AG04450 (cell line): ENCODE measurements around the gene PHLDA2. TPM values are rescaled to one million over a fixed set of nuclear protein-coding genes. Genes with fewer than 3 reads are reported as not detected.

Experiments used
- CTCF ChIA-PET: fragments of 300-600, 350-600 bp; formaldehyde crosslinking; extraction: SDS; loops from one replicate; lab custom pipeline; 2022; ENCODE audit warnings: antibody characterized with exemption, inconsistent platforms; lab: Charles Lee
- POLR2A ChIA-PET: fragments of 350-600 bp; formaldehyde crosslinking; extraction: SDS; loops from one replicate; lab custom pipeline; 2021; ENCODE audit warnings: antibody characterized with exemption, inconsistent platforms; lab: Yijun Ruan, JAX
- DNase-seq: peaks from one replicate; pipeline ENCODE4 v3.0.0-alpha.2; 2011; ENCODE audit warnings: low read depth, low spot score
- H3K27ac ChIP-seq: one replicate; pipeline ENCODE4 v1.5.1; 2012; ENCODE audit warnings: low read depth, low read length, control low read depth
- H3K27me3 ChIP-seq: one replicate; pipeline ENCODE4 v1.6.0; 2012; ENCODE audit warnings: low read length; ENCODE audit not compliant: control insufficient read depth, insufficient read depth
- H3K4me3 ChIP-seq: 2 replicates; pipeline ENCODE4 v1.5.1; 2011; ENCODE audit warnings: mild to moderate bottlenecking, low read depth, low read length, control low read depth
- H3K9me3 ChIP-seq: 2 replicates; pipeline ENCODE4 v1.5.1; 2012; ENCODE audit warnings: low read length; ENCODE audit not compliant: control insufficient read depth, insufficient read depth
- polyA plus RNA-seq: library from polyadenylated mRNA; depleted of rRNA; stranded (reverse); fragments of >200 nt; gene quantifications from 2 replicates; pipeline ENCODE4 v1.2.3, GENCODE V29; 2011
- TF ChIP-seq, protein P1 (sequence below): IDR thresholded peaks from 2 replicates; pipeline ENCODE4 v1.5.1; 2011; ENCODE audit warnings: low read depth, low read length, control low read depth, inconsistent platforms

PHLDA2 gene
- polyA plus RNA-seq, 1 experiment, result 9.6 TPM

- Histone ChIP-seq H3K27me3 (no peaks in the 10 kb centered on the region), H3K4me3 (no peak overlapping the region; the same call in 1 of the 2 replicates), H3K27ac (peak overlapping the region; percentile 61), H3K9me3 (peaks cover 4% of the 10 kb centered on the region; the same call in 1 of the 2 replicates)
- no peak for DNase-seq
- ChIA-PET POLR2A (interaction anchor here (0.8 to 1.7 kb wide), 7 partner anchors 12 to 46 kb away, joined by 3 to 32 read pairs (median 4); partner anchors contain the start of genes NAP1L4 and PHLDA2), CTCF (interaction anchor here (0.5 to 2.7 kb wide), 3 partner anchors 16 to 271 kb away, joined by 3 to 15 read pairs (median 4); partner anchors contain the start of gene PHLDA2)
- TF ChIP-seq, protein P1, sequence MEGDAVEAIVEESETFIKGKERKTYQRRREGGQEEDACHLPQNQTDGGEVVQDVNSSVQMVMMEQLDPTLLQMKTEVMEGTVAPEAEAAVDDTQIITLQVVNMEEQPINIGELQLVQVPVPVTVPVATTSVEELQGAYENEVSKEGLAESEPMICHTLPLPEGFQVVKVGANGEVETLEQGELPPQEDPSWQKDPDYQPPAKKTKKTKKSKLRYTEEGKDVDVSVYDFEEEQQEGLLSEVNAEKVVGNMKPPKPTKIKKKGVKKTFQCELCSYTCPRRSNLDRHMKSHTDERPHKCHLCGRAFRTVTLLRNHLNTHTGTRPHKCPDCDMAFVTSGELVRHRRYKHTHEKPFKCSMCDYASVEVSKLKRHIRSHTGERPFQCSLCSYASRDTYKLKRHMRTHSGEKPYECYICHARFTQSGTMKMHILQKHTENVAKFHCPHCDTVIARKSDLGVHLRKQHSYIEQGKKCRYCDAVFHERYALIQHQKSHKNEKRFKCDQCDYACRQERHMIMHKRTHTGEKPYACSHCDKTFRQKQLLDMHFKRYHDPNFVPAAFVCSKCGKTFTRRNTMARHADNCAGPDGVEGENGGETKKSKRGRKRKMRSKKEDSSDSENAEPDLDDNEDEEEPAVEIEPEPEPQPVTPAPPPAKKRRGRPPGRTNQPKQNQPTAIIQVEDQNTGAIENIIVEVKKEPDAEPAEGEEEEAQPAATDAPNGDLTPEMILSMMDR, result no peak
Measured at GRCh38 chr11:2945757-2946287, 16.6 kb upstream of the PHLDA2 start.

- peak overlapping the region; percentile 79 for H3K27ac ChIP-seq
- TF ChIP-seq, protein P1, result no peak
- H3K27me3 ChIP-seq, result no peaks in the 10 kb centered on the region
- H3K9me3 ChIP-seq, result peaks cover 5% of the 10 kb centered on the region; the same call in 1 of the 2 replicates
- ChIA-PET POLR2A (interaction anchor here (0.8 to 1.7 kb wide), 7 partner anchors 11 to 46 kb away, joined by 3 to 32 read pairs (median 4); partner anchors contain the start of genes NAP1L4 and PHLDA2), CTCF (interaction anchor here (0.8 to 2.7 kb wide), 2 partner anchors 15 to 53 kb away, joined by 3 to 15 read pairs; partner anchors contain the start of gene PHLDA2)
- H3K4me3 ChIP-seq, result peak overlapping the region; percentile 46
- peak; percentile 83 for DNase-seq
Measured at GRCh38 chr11:2945031-2945756, 16.0 kb upstream of the PHLDA2 start.

- Histone ChIP-seq H3K9me3 (peaks cover 9% of the 10 kb centered on the region; the same call in 1 of the 2 replicates), H3K4me3 (no peak overlapping the region), H3K27me3 (no peaks in the 10 kb centered on the region), H3K27ac (peak overlapping the region; percentile 11)
- ChIA-PET CTCF (interaction anchor here (0.6 to 2.7 kb wide), 2 partner anchors 15 to 31 kb away, joined by 3 to 15 read pairs; partner anchors contain the start of gene PHLDA2), POLR2A (no interaction called here)
- TF ChIP-seq, protein P1, result no peak
- DNase-seq, result no peak
Measured at GRCh38 chr11:2944530-2944929, 15.3 kb upstream of the PHLDA2 start.

GRCh38 chr11:2943711-2944118 lies 14.5 kb upstream of the PHLDA2 start:
- ChIA-PET CTCF (no interaction called here), POLR2A (interaction anchor here (1.1 kb wide), 1 partner anchor 10 kb away, joined by 3 read pairs; no protein-coding TSS in a partner anchor)
- Histone ChIP-seq H3K9me3 (peaks cover 13% of the 10 kb centered on the region), H3K27me3 (no peaks in the 10 kb centered on the region), H3K27ac (no peak overlapping the region), H3K4me3 (no peak overlapping the region)
- TF ChIP-seq, protein P1, result no peak
- no peak for DNase-seq
